Heart right ventricle (tissue), 16 donors: ENCODE data around the gene HSPBP1. TPM values are rescaled to one million over a fixed set of nuclear protein-coding genes. Genes with fewer than 3 reads are reported as not detected.
"Not testable (repeated sequence)": the region's sequence is repeated elsewhere in the genome, so short reads cannot be mapped to it uniquely, and the experiment has no call there.

ENCODE experiments used
- ATAC-seq, 8 donors: fragments of 200-7000 bp; cut with Tn5 transposase; one replicate each; pipeline ENCODE4 v1.9.1; 2020; ENCODE audit warnings: mild to moderate bottlenecking in 8 of 8, moderate library complexity in 8 of 8, moderate number of reproducible peaks in 1 of 8
- DNase-seq, 2 donors: peaks; one replicate each; pipeline ENCODE4 v3.0.0-alpha.2; 2020
- H3K27ac ChIP-seq, 10 donors: fragments of 200-600 bp; sonication (generic) in 2 of 10; one replicate each; pipeline versions ENCODE4 v1.5.0 to v1.8.0; 2020 to 2022; ENCODE audit warnings: mild to moderate bottlenecking in 3 of 10
- H3K27me3 ChIP-seq, 7 donors: fragments of 200-600 bp; one replicate each; pipeline ENCODE4 v1.8.0; 2021 to 2022; ENCODE audit warnings: mild to moderate bottlenecking in 2 of 7
- H3K36me3 ChIP-seq, 9 donors: fragments of 200-600 bp; sonication (generic) in 1 of 9; one replicate each; pipeline versions ENCODE4 v1.5.0 to v1.8.0; 2020 to 2022; ENCODE audit warnings: mild to moderate bottlenecking in 2 of 9
- H3K4me1 ChIP-seq, 9 donors: fragments of 200-600 bp; sonication (generic) in 1 of 9; one replicate each; pipeline versions ENCODE4 v1.5.0 to v1.8.0; 2020 to 2022; ENCODE audit warnings: mild to moderate bottlenecking in 4 of 9
- H3K4me3 ChIP-seq, 10 donors: fragments of 200-600 bp; sonication (generic) in 2 of 10; one replicate each; pipeline versions ENCODE4 v1.5.0 to v1.8.0; 2020 to 2022; ENCODE audit warnings: mild to moderate bottlenecking in 7 of 10, moderate library complexity in 2 of 10
- H3K9me3 ChIP-seq, 11 donors: fragments of 200-600 bp in 10 of 11; sonication (generic) in 2 of 11; one replicate each; pipeline versions ENCODE4 v1.5.0 to v1.8.0; 2013 to 2022; ENCODE audit warnings: mild to moderate bottlenecking in 2 of 11, control low read depth in 1 of 11, moderate library complexity in 1 of 11
- WGBS, 2 donors: extraction: QIAGEN DNeasy Blood & Tissue Kit; methylation state at CpG; one replicate each; pipeline ENCODE4 v1.1.7; 2013; ENCODE audit warnings: inconsistent platforms in 1 of 2; 5-methylcytosine and 5-hydroxymethylcytosine counted together
- intact Hi-C, 10 donors: fragments of 100-400 bp; cut with DNase I; formaldehyde crosslinking; loops; one replicate each; pipeline versions ENCODE4 v1.11.1 to v1.14.2; 2022
- long read RNA-seq, 3 donors: library from polyadenylated mRNA; unstranded; transcript quantifications; one replicate each; pipeline ENCODE4 v2.0.0, GENCODE V29; 2020 to 2021
- polyA plus RNA-seq, 2 donors: library from polyadenylated mRNA; stranded (reverse); fragments of 200-250 nt; gene quantifications; one replicate each; pipeline ENCODE4 v1.2.3, GENCODE V29; 2013
- total RNA-seq, 10 donors: library from RNA; stranded (reverse); fragmentation: NEBNext Ultra II Directional in 3 of 10; extraction: Animal tissue kit (Norgen Biotek cat#: 25700) in 3 of 10; gene quantifications; one replicate each; pipeline versions ENCODE4 v1.2.1 to v1.2.4, GENCODE V29; 2021 to 2023
- TF ChIP-seq, protein P1 (sequence below), 9 donors: fragments of 200-600 bp; sonication (generic) in 2 of 9; IDR thresholded peaks; one replicate each; pipeline versions ENCODE4 v1.5.0 to v1.8.0; 2021 to 2022; ENCODE audit warnings: antibody characterized with exemption in 9 of 9, mild to moderate bottlenecking in 5 of 9, moderate library complexity in 1 of 9
- donor health status: Arrhythmogenic right ventricular cardiomyopathy.
- donor health status: ischemic (EF 13 %, LVEDD 7.1; RV severe dilation, severe dysfunction).
- donor health status: healthy with polysubstance abuse.
- donor health status: DM: no; HTN: yes; CAD: no.
- donor health status: DM: no; HTN: no; CAD: no.
- donor health status: ischemic (EF 25% LVEDD 6.9; RV normal size, moderate dysfunction).
- donor health status: ischemic (EF 25% LVEDD 5.7; RV mildly dilated, moderate dysfunction).
- donor health status: healthy.
- donor health status: DM: yes; HTN: yes; CAD: no.
- donor health status: Ischemic cardiomyopathy.
- donor health status: ischemic (EF 35%, LVEDD 5.7; RV mildly dilated, moderate dysfunction).
- donor health status: nonischemic (EF 11% LVEDD 7.7; RV severe dilation, severe dysfunction).
- donor health status: DM: yes; HTN: yes; CAD: no.
- donor health status: PGD.
- donor health status: ischemic (EF 29% LVEDD 5.4; RV normal size, mild dysfunction).
- donor health status: nonischemic (EF 23%, LVEDD 6.1; RV moderate dilation, normal function).

The HSPBP1 gene, protein sequence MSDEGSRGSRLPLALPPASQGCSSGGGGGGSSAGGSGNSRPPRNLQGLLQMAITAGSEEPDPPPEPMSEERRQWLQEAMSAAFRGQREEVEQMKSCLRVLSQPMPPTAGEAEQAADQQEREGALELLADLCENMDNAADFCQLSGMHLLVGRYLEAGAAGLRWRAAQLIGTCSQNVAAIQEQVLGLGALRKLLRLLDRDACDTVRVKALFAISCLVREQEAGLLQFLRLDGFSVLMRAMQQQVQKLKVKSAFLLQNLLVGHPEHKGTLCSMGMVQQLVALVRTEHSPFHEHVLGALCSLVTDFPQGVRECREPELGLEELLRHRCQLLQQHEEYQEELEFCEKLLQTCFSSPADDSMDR
- 10 to 100 TPM; 26.7 to 41.6 (median 31.6) TPM for total RNA-seq
- 10 to 100 TPM; 54.2 to 83.7 TPM for polyA plus RNA-seq
- long read RNA-seq, donor 1, transcript HSPBP1-202 (8 exons, 1,572 nt): major isoform, 45 of 59 reads
- long read RNA-seq, donor 1, partial matches to known transcripts: 3 of 59 reads
- long read RNA-seq, donor 1, other reads (novel, unspliced or antisense): 8 of 59 reads
- long read RNA-seq, donor 2, transcript HSPBP1-202 (8 exons, 1,572 nt): major isoform, 31 of 60 reads
- long read RNA-seq, donor 2, partial matches to known transcripts: 4 of 60 reads
- long read RNA-seq, donor 2, other reads (novel, unspliced or antisense): 21 of 60 reads
- long read RNA-seq, donor 3, transcript HSPBP1-202 (8 exons, 1,572 nt): major isoform, 89 of 141 reads
- long read RNA-seq, donor 3, transcript HSPBP1-206 (7 exons, 1,449 nt): minor isoform, 8 of 141 reads
- long read RNA-seq, donor 3, partial matches to known transcripts: 2 of 141 reads
- long read RNA-seq, donor 3, other reads (novel, unspliced or antisense): 41 of 141 reads

DNA sequence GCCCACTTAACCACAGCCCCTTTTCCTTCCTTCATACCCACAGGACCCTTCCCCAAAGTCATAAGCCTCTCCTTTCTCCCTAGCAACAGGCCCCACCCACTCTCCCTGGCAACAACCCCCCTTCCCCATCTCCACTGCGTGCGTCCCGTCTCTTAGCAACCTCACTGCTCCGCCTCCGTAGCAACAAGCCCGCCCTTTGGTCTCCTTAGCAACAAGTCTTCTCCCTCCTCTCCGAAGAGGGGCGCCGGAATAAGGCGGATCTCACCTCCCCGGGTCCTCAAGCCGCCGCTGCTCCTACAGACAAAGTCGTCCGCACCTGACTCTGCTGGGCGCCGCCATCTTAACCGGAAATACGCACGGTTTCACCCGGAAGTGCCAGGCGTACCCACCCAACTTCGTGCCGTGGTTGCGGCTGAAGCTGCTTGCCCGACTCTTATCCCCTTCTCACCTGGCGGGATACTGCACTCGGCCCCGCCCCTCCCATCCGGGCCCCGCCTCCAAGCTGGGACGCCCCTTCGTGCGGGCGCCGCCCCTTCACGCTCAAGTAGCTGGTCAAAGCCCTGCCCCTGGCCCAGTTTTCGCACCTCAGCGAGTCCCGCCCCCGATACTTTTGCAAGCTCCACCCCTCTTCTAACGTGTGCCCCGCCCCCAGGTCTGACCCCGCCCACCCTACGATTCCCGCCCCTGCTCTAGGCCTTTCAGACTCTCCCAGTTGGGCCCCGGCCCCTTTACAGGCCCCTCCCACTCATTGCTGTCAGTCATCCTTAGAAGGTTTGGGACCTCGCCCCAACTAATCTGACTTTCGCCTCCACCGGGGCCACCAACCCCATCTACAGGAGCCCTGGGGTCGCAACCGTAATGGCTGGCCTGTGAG is at the start of gene HSPBP1:
Gene HSPBP1 (minus strand): TSS at position 341 of the 874 bp plus-strand sequence. CDS start 502 bp downstream, outside the sequence.
- H3K4me1 ChIP-seq: peaks cover 6 to 31% (median 15%) of the 10 kb centered on the region in 9 donors

DNA sequence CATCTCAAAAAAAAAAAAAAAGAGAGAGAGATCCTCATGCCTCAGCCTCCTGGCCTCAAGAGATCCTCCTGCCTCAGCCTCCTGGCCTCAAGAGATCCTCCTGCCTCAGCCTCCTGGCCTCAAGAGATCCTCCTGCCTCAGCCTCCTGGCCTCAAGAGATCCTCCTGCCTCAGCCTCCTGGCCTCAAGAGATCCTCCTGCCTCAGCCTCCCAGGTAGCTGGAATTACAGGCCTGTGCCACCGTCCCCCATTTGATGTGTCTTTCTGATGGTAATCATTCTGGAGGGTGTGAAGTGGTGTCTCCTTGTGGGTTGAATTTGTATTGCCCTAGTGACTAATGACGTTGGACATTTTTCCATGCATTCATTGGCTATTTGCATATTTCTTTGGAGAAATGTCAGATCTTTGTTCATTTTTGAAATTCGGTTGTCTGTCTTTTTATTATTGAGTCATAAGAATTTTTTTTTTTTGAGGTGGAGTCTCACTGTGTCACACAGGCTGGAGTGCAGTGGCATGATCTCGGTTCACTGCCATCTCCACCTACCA is 48.9 kb upstream of the HSPBP1 start:
- H3K36me3 ChIP-seq, ATAC-seq, H3K9me3 ChIP-seq, H3K27ac ChIP-seq, DNase-seq, intact Hi-C loops, H3K4me3 ChIP-seq: not testable (repeated sequence)
- peaks cover 0 to 11% (median 0%) of the 10 kb centered on the region in 7 donors for H3K27me3 ChIP-seq
- WGBS, 2 donors: 73 to 85% methylated on average over 4 of the region's 4 CpGs
- peaks cover 0 to 16% (median 0%) of the 10 kb centered on the region in 9 donors for H3K4me1 ChIP-seq

More for the DNA sequence above, at the start of gene HSPBP1:
- intact Hi-C loops: loop anchor here in 1 of 10 donors (5.0 kb wide), 1 partner anchor 107 kb away; the partner anchor contains the start of gene RPL28
- DNase-seq: peak; percentile 90
- H3K27me3 ChIP-seq: peaks cover 0 to 12% (median 0%) of the 10 kb centered on the region in 7 donors
- peak within 1 kb of the TSS; percentile 48 to 84 (median 78) for H3K4me3 ChIP-seq
- peaks cover 0 to 33% (median 5%) of the 10 kb centered on the region in 9 donors for H3K36me3 ChIP-seq
- 2 to 4% methylated on average over 50 to 52 of the region's 52 CpGs for WGBS, 2 donors
- TF ChIP-seq, protein P1, sequence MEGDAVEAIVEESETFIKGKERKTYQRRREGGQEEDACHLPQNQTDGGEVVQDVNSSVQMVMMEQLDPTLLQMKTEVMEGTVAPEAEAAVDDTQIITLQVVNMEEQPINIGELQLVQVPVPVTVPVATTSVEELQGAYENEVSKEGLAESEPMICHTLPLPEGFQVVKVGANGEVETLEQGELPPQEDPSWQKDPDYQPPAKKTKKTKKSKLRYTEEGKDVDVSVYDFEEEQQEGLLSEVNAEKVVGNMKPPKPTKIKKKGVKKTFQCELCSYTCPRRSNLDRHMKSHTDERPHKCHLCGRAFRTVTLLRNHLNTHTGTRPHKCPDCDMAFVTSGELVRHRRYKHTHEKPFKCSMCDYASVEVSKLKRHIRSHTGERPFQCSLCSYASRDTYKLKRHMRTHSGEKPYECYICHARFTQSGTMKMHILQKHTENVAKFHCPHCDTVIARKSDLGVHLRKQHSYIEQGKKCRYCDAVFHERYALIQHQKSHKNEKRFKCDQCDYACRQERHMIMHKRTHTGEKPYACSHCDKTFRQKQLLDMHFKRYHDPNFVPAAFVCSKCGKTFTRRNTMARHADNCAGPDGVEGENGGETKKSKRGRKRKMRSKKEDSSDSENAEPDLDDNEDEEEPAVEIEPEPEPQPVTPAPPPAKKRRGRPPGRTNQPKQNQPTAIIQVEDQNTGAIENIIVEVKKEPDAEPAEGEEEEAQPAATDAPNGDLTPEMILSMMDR (IDR thresholded peaks at IDR 0.05): no peak
- peak within 1 kb of the TSS; percentile 34 to 91 (median 85) for H3K27ac ChIP-seq
- peak; percentile 88 to 94 (median 92) for ATAC-seq
- H3K9me3 ChIP-seq: no peaks in the 10 kb centered on the region

DNA sequence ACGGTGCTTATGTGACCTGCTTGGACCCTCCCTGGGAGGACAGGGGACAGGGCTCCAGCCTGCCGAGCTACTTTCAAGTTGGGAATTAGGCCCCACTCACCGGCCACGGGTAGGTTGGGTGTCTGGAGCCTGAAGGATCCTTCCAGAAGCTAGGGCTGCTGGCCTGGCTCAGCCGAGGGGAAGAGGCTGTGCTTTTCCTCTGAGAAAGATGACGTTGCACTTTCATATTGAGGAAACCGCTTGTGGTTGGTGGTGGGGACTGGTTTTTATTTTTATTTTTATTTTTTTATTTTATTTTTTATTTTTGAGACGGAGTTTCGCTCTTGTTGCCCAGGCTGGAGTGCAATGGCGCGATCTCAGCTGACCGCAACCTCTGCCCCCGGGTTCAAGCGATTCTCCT is 45.3 kb upstream of the HSPBP1 start, which contains the start of gene TMEM150B:
Gene TMEM150B (minus strand): TSS at position 170 of the 400 bp plus-strand sequence. CDS start 4,305 bp downstream, outside the sequence.
- TF ChIP-seq, protein P1 (IDR thresholded peaks at IDR 0.05): no peak
- peaks cover 0 to 12% (median 1%) of the 10 kb centered on the region in 7 donors for H3K27me3 ChIP-seq
- peaks cover 0 to 22% (median 0%) of the 10 kb centered on the region in 9 donors for H3K4me1 ChIP-seq
- H3K27ac ChIP-seq: peak within 1 kb of the TSS in 2 of 10 donors; percentile 48 to 89
- intact Hi-C loops: no loop called here
- 77 to 80% methylated on average over 14 of the region's 14 CpGs for WGBS, 2 donors
- DNase-seq (no peak), ATAC-seq (peak in 3 of 8 donors; percentile 17 to 51 (median 50))
- H3K36me3 ChIP-seq: no peaks in the 10 kb centered on the region
- H3K4me3 ChIP-seq: peak within 1 kb of the TSS in 1 of 10 donors; percentile 45
- no peaks in the 10 kb centered on the region for H3K9me3 ChIP-seq

DNA sequence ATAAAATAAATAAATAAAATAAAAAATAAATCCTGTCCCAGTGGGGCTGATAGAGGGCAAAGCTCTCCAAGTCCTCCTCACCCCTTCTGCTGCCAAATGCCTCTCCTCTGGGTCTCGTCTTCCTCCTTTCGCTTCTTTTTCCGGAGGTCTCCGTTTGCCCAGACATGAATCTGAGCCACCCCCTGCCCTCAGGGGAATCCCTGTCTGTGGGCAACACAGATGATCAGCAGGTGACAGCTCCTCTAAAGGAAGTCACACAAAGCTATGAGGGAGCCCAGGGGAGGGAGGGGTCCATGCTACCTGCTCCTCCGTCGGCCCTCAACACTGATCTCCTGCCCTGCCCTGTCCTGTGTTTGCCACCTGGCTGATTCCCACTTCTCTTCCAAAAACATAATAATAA is 44.8 kb upstream of the HSPBP1 start:
- H3K27me3 ChIP-seq: peaks cover 0 to 14% (median 4%) of the 10 kb centered on the region in 7 donors
- TF ChIP-seq, protein P1 (IDR thresholded peaks at IDR 0.05): no peak
- no peaks in the 10 kb centered on the region for H3K9me3 ChIP-seq
- peak overlapping the region in 1 of 10 donors; percentile 45 for H3K4me3 ChIP-seq
- intact Hi-C loops: loop anchor here in 1 of 10 donors (5.0 kb wide), 1 partner anchor 38 kb away; the partner anchor contains the start of gene GARIN5B
- DNase-seq (no peak), ATAC-seq (no peak)
- 80 to 85% methylated on average over 6 of the region's 6 CpGs for WGBS, 2 donors
- H3K27ac ChIP-seq: peak overlapping the region in 2 of 10 donors; percentile 48 to 89
- peaks cover 0 to 17% (median 0%) of the 10 kb centered on the region in 9 donors for H3K4me1 ChIP-seq
- peaks cover 0 to 5% (median 0%) of the 10 kb centered on the region in 9 donors for H3K36me3 ChIP-seq
